ENCODE results near the gene PRKCA.
A peak's percentile ranks its signal among the peaks of the same experiment; 100 is the strongest.

The PRKCA gene

DNA sequence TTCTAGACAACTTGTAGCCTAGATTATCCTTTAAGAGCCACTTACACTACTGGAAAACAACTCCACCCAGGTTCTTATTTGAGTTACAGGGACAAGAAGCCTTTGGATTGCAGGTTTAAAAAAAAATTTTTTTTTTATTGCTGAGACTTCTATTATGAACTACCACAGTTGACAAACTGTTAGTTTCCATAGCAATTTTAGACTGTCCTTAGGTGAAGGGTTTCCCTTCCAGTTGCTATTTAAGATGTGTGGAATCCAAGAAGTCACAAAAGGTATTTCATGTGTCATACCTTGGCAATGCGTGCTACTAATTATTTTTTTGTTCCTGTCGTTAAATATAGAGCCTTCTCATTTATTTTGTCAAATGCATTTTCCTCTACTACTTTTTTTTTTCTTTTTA lies 253.2 kb downstream of the PRKCA start:
- no peak for DNase-seq

DNA sequence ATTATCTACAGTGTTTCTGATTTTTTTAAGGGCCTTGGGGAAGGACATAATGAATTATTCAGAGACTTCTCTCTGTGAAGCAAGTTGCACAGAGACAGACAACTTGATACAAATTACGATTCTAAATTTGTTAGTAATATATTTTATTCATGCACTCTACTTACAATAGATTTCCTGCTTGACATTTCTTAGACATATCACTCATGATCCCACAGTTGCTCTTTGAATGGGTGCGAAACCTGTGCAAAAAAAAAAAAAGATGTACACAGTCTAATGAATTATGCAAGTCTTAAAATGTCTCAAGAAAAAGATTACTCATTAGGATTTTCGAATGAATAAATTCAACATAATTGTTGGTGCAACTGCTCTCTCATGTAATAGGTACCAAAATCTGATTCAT lies 254.8 kb downstream of the PRKCA start:
- DNase-seq = no peak

- DNase-seq = no peak
Observed at GRCh38 chr17:66557886-66558285, 255.5 kb downstream of the PRKCA start.

- no peak for DNase-seq
Observed at GRCh38 chr17:66560691-66561090, 258.3 kb downstream of the PRKCA start.

GRCh38 chr17:66562119-66562518 lies 259.7 kb downstream of the PRKCA start:
- DNase-seq = no peak

- no peak for DNase-seq
Observed at GRCh38 chr17:66564992-66565465, 262.6 kb downstream of the PRKCA start.

GRCh38 chr17:66567234-66568170 lies 265.1 kb downstream of the PRKCA start:
- DNase-seq = peak; percentile 44 to 68 (median 60)

- no peak for DNase-seq
Observed at GRCh38 chr17:66569572-66569971, 267.2 kb downstream of the PRKCA start.

- DNase-seq = no peak
Observed at GRCh38 chr17:66570447-66571195, 268.2 kb downstream of the PRKCA start.

- DNase-seq = no peak
Observed at GRCh38 chr17:66571745-66572144, 269.3 kb downstream of the PRKCA start.

- no peak for DNase-seq
Observed at GRCh38 chr17:66573078-66573477, 270.7 kb downstream of the PRKCA start.

GRCh38 chr17:66574123-66574522 lies 271.7 kb downstream of the PRKCA start:
- no peak for DNase-seq

- no peak for DNase-seq
Observed at GRCh38 chr17:66576473-66576872, 274.1 kb downstream of the PRKCA start.

- no peak for DNase-seq
Observed at GRCh38 chr17:66577041-66577440, 274.6 kb downstream of the PRKCA start.

GRCh38 chr17:66578781-66579489 lies 276.5 kb downstream of the PRKCA start:
- DNase-seq = no peak

DNA sequence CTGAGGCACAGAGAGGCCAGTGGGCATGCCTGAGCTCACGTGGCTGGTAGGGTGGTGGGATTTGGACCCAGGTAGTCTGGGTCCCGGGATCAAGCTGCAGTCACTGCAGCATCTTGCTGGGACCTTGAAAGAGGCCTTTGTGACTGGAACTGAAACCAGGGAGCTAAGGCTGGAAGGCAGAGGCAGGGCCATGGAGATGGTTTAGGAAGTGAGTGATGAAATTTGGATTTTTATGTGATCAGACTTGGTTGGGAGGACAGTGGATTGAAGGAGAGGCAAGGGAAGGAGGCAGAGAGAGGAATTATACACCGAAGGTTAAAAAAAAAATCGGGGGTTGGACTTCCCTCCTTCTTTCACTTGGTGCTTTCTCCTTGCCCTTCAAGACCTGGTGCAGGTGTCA lies 277.1 kb downstream of the PRKCA start:
- DNase-seq = no peak

DNA sequence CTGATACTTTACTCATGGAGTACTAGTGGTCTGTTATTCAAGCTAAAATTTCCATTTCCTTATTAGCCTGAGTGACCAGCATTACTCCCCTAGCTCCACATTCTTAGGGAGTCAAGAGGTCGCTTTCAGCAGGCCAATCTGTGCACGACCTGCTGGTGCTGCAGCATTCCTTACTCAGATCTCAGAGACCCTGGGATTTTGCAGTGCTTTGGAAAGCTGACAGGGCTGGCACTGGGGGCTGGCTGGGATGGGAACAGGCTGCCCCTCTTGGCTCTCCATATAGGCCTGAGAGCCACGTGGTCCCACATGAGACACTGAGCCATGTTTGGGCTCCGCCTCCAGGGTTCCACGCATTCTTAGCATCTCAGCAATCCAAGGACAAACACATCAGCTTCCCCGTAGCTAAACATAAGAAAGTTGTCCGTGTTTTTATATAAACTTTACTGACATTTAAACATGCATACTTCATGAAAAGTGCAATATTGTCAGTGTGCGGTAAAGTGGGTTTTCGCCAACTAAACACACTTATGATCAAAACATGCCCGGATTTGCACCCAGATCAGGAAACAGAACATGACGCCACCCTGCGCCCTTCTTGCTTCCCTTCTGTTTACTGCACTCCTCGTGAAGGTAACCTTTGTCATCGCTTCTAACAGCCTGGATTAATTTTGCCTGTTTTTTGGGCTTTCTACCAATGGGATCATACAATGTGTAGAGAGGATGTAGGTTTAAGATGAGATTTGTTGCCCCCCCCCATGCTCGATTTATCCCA lies 278.0 kb downstream of the PRKCA start:
- DNase-seq = no peak

DNA sequence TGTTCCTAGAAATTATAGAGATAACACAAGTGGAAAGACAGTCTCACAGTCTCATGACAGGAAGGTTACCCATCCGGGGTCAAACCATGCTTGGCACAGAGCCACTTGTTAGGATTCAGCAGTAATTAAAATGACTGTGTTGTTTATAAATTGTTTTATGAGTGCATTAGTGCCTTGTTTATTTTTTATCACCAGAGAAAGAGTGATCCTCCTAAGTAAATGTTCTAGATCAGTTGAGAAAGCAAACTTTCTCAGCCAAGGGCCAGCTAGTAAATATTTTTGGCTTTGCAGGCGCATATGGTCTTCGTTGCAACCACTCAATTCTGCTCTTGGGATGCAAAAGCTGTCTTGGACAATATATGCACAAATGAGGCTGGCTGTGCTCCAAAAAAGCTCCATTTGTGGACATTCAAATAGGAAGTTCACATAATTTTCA lies 278.6 kb downstream of the PRKCA start:
- no peak for DNase-seq

GRCh38 chr17:66582373-66583111 lies 280.1 kb downstream of the PRKCA start:
- no peak for DNase-seq

- no peak for DNase-seq
Observed at GRCh38 chr17:66583112-66583748, 280.8 kb downstream of the PRKCA start.

DNA sequence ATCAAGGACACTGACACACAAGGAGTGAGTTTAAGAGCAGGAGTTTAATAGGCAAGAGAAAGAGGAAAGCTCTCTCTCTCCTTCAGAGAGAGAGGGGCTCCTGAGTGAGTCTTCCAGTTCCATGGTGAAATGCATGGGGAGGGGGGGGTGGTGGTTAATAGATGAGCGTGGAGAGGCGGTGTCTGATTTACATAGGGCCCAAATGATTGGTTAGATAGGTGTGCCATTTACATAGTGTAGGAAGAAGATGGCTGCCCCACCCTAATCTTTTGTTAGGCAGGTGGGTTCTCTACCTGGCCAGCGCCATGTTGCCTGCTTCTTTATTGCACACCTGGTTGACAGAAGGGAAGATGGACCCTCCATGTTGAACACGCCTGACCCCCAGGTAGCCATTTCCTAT lies 282.5 kb downstream of the PRKCA start:
- no peak for DNase-seq

All from activated CD4-positive, CD25-positive, alpha-beta regulatory T cell (primary cell).